HUES6 (cell line): ENCODE data around the gene IL36A.

Experiments
- H3K27ac ChIP-seq: 2 replicates; pipeline ENCODE4 v1.7.0; 2013; ENCODE audit warnings: low read depth, mild to moderate bottlenecking, low read length, inconsistent platforms
- H3K27me3 ChIP-seq: 2 replicates; pipeline ENCODE4 v1.6.1; 2013; ENCODE audit warnings: low read length; ENCODE audit not compliant: control insufficient read depth, insufficient read depth
- H3K36me3 ChIP-seq: 2 replicates; pipeline ENCODE4 v1.6.1; 2013; ENCODE audit warnings: low read length; ENCODE audit not compliant: control insufficient read depth, insufficient read depth
- H3K4me1 ChIP-seq: 2 replicates; pipeline ENCODE4 v1.6.1; 2013; ENCODE audit warnings: low read length; ENCODE audit not compliant: control insufficient read depth, insufficient read depth
- H3K4me3 ChIP-seq: 2 replicates; pipeline ENCODE4 v1.5.1; 2013; ENCODE audit warnings: low read depth, low read length
- H3K9ac ChIP-seq: one replicate; pipeline ENCODE4 v1.6.1; 2013; ENCODE audit warnings: mild to moderate bottlenecking, low read length
- H3K9me3 ChIP-seq: 2 replicates; pipeline ENCODE4 v1.6.1; 2013; ENCODE audit warnings: low read depth, low read length; ENCODE audit not compliant: control insufficient read depth, insufficient read depth

The IL36A gene

DNA sequence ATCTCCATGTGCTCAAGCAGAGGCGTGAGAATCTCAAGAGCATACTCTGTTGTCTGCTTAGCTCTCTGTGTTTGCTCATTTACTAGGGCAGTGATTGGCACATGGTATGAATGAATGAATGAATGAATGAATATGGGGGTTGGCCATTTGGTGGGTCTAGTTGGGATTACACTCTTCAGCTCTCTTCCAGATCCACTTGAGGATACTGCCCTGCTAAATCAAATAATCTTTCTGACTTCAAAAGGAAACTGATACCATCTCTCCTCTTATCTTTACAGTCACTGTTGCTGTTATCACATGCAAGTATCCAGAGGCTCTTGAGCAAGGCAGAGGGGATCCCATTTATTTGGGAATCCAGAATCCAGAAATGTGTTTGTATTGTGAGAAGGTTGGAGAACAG is 25.5 kb upstream of the IL36A start:
- peaks cover 40% of the 10 kb centered on the region for H3K27me3 ChIP-seq
- H3K4me1 ChIP-seq: no peaks in the 10 kb centered on the region

DNA sequence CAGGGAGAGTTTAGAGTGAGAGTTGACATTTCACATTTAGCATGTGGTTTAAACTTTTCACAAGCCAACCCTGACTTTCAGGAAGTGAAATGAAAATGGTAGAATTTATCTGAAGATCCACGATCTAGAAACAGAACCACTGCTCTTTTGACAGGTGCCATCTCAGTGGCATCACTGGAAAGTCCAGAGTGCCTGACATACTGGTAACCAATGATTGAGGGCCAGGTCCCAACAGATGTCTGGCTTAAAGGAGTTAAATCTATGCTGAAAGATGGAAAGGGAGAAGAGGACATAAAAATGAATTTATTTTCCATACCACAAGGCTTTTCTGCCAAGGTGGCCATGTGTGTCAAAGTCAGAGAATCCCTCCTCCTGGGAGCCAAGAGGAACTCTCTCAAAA is 24.7 kb upstream of the IL36A start:
- H3K36me3 ChIP-seq: no peaks in the 10 kb centered on the region
- no peaks in the 10 kb centered on the region for H3K4me1 ChIP-seq
- H3K9ac ChIP-seq: no peak overlapping the region
- H3K9me3 ChIP-seq: no peaks in the 10 kb centered on the region
- peaks cover 40% of the 10 kb centered on the region for H3K27me3 ChIP-seq
- no peak overlapping the region for H3K27ac ChIP-seq
- no peak overlapping the region for H3K4me3 ChIP-seq

More for the DNA sequence above, 25.5 kb upstream of the IL36A start:
- H3K36me3 ChIP-seq: no peaks in the 10 kb centered on the region
- no peak overlapping the region for H3K4me3 ChIP-seq
- H3K9me3 ChIP-seq: no peaks in the 10 kb centered on the region
- no peak overlapping the region for H3K9ac ChIP-seq
- H3K27ac ChIP-seq: no peak overlapping the region

DNA sequence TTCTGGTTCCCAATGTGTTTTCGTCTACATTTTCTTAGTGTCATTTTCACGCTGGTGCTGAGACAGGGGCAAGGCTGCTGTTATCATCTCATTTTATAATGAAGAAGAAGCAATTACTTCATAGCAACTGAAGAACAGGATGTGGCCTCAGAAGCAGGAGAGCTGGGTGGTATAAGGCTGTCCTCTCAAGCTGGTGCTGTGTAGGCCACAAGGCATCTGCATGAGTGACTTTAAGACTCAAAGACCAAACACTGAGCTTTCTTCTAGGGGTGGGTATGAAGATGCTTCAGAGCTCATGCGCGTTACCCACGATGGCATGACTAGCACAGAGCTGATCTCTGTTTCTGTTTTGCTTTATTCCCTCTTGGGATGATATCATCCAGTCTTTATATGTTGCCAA is 20.2 kb upstream of the IL36A start:
- Histone ChIP-seq H3K4me1 (no peaks in the 10 kb centered on the region), H3K36me3 (no peaks in the 10 kb centered on the region), H3K27ac (no peak overlapping the region), H3K9me3 (no peaks in the 10 kb centered on the region; the same call in 1 of the 2 replicates), H3K9ac (no peak overlapping the region), H3K4me3 (no peak overlapping the region), H3K27me3 (peaks cover 25% of the 10 kb centered on the region; the same call in 1 of the 2 replicates)

DNA sequence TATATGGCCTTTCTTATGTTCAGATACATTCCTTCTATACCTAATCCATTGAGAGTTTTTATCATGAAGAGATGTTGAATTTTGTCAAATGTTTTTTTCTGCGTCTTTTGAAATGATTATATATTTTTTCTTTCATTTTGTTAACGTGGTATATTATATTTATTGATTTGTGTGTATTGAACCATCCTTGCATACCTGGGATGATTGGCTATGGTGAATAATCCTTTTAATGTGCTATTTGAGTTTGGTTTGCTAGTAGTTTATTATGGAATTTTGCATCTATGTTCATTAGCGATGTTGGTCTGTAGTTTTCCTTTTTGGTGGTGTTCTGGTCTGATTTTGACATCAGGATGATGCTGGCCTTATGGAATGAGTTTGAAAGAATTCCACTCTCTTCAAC is 15.6 kb upstream of the IL36A start:
- no peak overlapping the region for H3K9ac ChIP-seq
- no peak overlapping the region for H3K27ac ChIP-seq
- H3K36me3 ChIP-seq: no peaks in the 10 kb centered on the region
- H3K9me3 ChIP-seq: peaks cover 3% of the 10 kb centered on the region; the same call in 1 of the 2 replicates
- no peaks in the 10 kb centered on the region for H3K4me1 ChIP-seq
- H3K4me3 ChIP-seq: no peak overlapping the region
- H3K27me3 ChIP-seq: peaks cover 3% of the 10 kb centered on the region; the same call in 1 of the 2 replicates

DNA sequence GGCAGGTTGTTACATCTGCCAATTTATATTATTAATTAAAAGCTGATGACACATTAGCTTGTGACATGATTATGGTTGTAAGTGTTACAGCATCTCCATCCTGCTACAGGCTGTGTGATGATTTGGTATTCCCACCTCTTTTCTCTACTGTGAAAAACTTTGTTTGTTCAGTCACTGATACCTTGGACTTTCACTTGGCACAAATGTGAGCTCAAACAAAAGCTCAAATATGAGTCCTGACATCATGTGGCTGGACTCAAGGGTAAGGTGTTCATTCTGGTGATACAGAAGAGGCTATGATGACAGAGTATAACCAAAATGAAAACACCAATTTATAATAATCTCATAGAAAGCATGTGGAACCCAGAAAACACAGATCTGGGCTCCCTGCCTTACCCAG is 11.4 kb upstream of the IL36A start:
- Histone ChIP-seq H3K9ac (no peak overlapping the region), H3K9me3 (peaks cover 3% of the 10 kb centered on the region; the same call in 1 of the 2 replicates), H3K4me1 (no peaks in the 10 kb centered on the region), H3K4me3 (no peak overlapping the region), H3K27ac (no peak overlapping the region), H3K27me3 (peaks cover 4% of the 10 kb centered on the region; the same call in 1 of the 2 replicates), H3K36me3 (no peaks in the 10 kb centered on the region)

DNA sequence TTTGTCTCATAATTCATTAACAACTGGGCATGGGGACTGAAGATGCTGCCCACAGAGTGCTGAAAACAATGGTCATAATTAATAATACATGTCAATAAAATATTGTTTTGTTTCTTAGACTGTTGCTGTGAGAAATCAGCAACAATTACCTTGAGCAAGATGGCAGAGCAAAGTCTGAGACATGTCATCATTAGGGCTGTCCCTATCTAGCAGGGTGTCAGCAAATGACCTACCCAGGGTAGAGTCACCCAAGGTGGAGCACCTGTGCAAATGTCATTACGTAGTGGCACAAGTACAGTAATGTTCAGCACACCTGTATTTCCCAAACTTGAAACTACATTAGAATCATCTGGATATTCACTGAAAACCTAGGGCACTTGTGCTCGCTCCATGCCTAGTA is 10.6 kb upstream of the IL36A start:
- H3K9me3 ChIP-seq: peaks cover 9% of the 10 kb centered on the region
- no peak overlapping the region for H3K9ac ChIP-seq
- no peaks in the 10 kb centered on the region for H3K36me3 ChIP-seq

DNA sequence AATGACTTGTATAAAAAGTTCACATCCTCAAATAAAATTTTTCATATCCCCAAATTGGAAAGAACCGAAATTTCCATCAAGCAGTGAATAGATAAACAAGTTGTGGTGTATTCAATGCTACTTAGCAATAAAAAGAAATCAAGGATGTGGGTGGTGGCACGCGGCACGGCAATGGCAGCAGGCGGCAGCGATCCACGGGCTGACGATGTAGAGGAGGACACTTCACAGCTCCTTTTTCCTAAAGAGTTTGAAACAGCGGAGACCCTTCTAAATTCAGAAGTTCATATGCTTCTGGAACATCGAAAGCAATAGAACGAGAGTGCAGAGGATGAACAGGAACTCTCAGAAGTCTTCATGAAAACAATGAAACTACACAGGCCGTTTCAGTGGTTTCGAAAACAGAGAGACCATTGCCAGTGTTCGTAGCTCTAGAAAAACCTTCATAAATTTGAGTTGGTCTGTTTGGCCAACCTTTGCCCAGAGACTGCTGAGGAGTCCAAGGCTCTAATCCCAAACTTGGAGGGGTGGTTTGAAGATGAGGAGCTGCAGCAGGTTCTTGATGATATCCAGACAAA is 9.8 kb upstream of the IL36A start:
- no peaks in the 10 kb centered on the region for H3K4me1 ChIP-seq
- peaks cover 17% of the 10 kb centered on the region for H3K9me3 ChIP-seq
- peaks cover 4% of the 10 kb centered on the region; the same call in 1 of the 2 replicates for H3K27me3 ChIP-seq
- no peak overlapping the region for H3K4me3 ChIP-seq
- H3K9ac ChIP-seq: no peak overlapping the region
- H3K27ac ChIP-seq: no peak overlapping the region
- no peaks in the 10 kb centered on the region for H3K36me3 ChIP-seq

More for the DNA sequence above, 10.6 kb upstream of the IL36A start:
- H3K27ac ChIP-seq: no peak overlapping the region
- H3K4me3 ChIP-seq: no peak overlapping the region
- H3K27me3 ChIP-seq: peaks cover 4% of the 10 kb centered on the region; the same call in 1 of the 2 replicates
- H3K4me1 ChIP-seq: no peaks in the 10 kb centered on the region

DNA sequence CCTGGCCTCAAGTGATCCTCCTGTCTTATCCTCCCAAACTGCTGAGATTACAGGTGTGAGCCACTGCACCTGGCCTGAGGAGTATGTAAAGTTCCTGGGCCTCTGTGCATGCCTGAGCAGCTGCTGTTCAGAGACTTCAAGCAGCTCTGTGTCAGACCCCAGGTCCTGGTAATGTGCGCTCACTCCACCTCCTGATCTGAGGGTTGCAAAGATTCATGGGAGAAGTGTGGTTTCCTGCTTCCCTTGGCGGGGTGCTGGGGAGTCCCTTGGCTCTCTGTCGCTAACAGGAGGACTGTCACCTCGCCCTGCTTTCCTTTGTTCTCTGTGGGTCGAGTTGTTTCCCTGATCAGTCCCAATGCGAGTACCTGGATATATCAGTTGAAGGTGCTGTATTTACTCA is 8.6 kb upstream of the IL36A start:
- Histone ChIP-seq H3K4me3 (no peak overlapping the region), H3K9ac (no peak overlapping the region), H3K4me1 (no peaks in the 10 kb centered on the region)

DNA sequence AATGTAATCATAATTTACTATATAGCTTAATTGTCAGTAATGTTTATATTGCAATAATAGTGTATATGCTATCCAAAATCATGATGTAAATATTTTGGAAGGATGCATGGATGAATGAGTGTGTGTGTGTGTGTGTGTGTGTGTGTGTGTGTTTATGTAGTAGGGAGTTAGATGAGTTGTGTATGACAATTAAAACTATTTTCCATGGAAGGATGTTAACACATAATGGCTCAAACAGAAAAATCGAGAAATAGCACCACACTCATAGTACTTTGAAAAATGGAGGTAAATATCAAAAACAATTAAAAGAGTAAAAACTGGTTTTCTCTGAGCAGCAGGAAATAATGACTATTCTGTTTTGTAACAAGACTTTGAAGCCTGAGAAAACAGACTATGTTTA is 8.1 kb upstream of the IL36A start:
- H3K27ac ChIP-seq: no peak overlapping the region
- no peaks in the 10 kb centered on the region for H3K4me1 ChIP-seq
- no peaks in the 10 kb centered on the region for H3K36me3 ChIP-seq
- no peak overlapping the region for H3K9ac ChIP-seq
- H3K4me3 ChIP-seq: no peak overlapping the region
- peaks cover 21% of the 10 kb centered on the region for H3K9me3 ChIP-seq
- peaks cover 4% of the 10 kb centered on the region; the same call in 1 of the 2 replicates for H3K27me3 ChIP-seq

More for the DNA sequence above, 8.6 kb upstream of the IL36A start:
- Histone ChIP-seq H3K36me3 (no peaks in the 10 kb centered on the region), H3K27me3 (peaks cover 4% of the 10 kb centered on the region; the same call in 1 of the 2 replicates), H3K9me3 (peaks cover 21% of the 10 kb centered on the region), H3K27ac (no peak overlapping the region)

DNA sequence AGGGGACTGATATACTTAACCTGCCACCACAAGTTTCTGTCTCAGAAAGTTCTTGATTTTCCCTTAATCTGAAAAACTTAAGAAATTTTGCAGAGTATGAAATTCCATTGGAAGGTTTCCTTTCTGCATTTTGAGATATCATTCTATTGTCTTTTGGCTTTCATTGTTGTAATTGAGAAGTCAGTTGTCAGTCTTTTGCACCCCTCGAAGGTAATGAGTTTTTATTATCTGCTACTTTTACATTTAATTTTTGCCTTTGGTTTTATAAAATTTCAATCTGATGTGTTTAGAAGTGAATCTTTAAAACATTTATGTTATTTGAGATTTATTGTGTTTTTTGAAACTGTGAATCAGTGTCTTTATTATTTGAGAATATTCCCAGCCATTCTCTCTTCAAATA is 4.8 kb upstream of the IL36A start:
- H3K36me3 ChIP-seq: no peaks in the 10 kb centered on the region
- no peak overlapping the region for H3K9ac ChIP-seq
- H3K27me3 ChIP-seq: no peaks in the 10 kb centered on the region; the same call in 1 of the 2 replicates
- H3K4me3 ChIP-seq: no peak overlapping the region
- H3K9me3 ChIP-seq: peaks cover 26% of the 10 kb centered on the region
- H3K4me1 ChIP-seq: no peaks in the 10 kb centered on the region
- H3K27ac ChIP-seq: no peak overlapping the region

DNA sequence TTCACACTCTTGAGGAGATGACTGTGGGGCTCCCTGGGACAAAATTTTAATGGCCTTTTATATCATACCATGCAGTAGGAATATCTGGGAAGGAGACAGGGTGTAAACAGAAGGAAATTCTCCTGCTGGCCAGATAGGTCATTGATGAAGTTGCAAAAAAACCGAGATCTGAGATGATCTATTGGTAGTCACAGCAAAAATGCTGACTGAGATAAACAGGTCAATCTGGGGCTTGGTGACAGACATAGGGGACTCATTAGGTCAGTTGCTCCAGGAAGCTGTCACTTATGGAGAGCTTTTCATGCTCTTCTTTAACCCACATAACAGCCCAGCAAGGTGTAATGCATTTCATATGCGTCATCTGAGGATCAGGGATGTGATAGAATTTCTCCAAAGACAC is 2.6 kb upstream of the IL36A start:
- H3K9me3 ChIP-seq: peaks cover 26% of the 10 kb centered on the region
- H3K4me3 ChIP-seq: no peak overlapping the region

More for the DNA sequence above, 2.6 kb upstream of the IL36A start:
- Histone ChIP-seq H3K9ac (no peak overlapping the region), H3K4me1 (no peaks in the 10 kb centered on the region), H3K36me3 (no peaks in the 10 kb centered on the region), H3K27me3 (no peaks in the 10 kb centered on the region; the same call in 1 of the 2 replicates), H3K27ac (no peak overlapping the region)
